Epidermal melanocyte (primary cell): ENCODE measurements around the gene RNU6-8.

Source experiments
- DNase-seq: peaks from one replicate; pipeline ENCODE4 v3.0.0; 2011; ENCODE audit warnings: low spot score; ENCODE audit not compliant: insufficient read length

Gene RNU6-8

DNA sequence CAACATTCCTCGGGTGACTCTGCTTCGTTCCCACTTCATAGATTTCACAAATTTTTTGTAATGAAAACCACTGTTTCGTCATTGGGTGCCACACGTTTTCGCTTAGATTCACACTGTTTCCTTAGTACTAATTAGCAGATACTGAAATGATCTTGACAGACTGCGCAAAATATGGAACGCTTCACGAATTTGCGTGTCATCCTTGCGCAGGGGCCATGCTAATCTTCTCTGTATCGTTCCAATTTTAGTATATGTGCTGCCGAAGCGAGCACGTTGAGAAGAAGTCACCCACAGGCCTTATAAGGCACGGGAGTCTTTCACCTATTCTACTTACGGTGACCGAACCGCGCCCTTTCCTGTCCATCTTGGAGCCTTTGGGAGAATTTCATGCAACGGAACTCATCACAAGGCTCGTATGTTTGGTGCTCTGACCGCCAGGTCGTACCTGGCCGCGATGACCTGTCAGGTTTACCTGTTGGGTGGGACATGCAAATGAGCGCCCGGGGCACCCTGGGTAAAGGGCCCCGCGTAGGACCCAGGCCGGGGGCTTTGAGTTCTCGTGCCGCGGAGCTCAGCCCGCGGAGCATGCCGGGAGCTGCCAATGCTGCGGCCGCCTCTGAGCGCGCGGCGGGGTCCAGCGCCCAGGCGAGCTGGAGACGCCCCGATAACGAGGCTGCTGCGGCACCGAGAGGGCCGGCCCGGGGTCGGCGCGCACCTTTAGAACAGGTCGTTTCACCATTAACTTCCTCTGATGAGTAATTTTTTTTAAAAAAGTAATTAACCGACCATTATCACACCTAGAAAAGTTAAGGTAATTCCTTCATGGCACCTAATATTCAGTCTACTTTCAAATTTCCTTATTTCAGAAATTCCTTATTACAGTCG lies at the start of gene RNU6-8:
TSS of gene RNU6-8 (minus strand) at position 272 of the 885 bp plus-strand sequence.
- no peak for DNase-seq

DNA sequence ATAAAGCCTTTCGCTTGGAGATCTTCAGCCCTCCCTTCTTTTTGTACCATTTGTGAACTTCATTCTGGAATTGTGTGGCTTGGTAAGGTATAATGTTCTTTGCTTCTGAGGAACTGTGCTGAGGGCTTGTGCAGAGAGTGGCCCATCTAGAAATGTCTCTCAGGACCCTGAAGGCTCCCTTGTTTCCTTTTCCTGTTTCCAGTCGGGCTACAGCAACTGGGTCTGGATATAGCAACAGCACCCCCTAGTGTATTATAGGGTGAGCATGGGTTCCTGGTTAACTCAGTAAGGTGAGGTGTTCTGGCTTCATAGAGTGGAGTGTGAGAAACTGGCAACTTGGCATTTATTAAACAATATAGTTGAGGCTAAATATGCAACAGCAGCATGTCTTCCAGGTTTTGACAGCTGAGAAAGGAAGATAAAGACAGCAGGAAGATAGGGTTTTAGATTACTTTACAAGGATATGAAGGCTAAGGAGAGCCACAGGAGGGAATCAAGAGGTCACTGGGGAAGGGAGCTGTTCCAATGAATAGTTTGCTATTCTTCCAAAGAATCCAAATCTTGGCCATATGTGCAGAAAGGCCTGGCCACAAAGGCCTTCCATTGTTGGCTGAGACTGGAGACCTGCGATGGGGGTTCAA lies 49.1 kb upstream of the RNU6-8 start:
- peak; percentile 49 for DNase-seq

DNA sequence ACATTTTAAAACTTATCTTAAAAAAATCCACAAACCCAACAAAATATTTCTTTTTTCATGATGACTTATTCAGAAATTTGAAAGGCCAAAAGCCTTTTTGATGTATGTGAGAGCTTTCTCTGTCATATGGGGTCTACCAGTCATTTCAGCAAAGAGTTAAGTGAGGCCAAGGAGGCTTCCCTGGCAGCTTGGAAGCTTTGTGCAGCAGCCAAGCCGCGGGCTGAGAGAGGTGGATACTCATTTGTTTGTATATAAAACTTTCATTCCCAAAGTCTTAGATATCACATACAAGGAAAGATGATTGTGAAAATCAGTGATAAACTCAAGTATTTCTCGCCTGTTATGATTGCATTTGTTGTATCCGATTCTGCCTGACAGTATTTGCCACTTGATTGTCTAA lies 48.5 kb upstream of the RNU6-8 start:
- no peak for DNase-seq

DNA sequence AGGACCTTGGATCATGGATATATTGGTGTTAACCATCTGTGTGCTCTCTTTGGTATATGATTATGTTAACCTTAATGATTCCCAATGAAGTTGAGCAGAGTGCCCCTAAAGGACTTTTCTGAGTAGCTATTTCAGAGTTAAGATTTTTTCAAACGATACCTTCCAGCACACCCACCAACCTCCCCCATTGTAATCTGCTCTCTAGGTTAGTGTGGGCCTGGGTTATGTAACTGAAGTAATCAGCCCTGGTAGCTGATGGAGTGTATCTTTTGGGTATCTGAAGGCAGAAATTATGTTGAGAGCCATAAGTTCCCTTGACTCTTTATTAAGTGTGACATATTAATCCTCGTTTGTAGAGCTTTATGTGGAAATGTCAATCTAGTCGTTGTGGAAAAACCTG lies 47.6 kb upstream of the RNU6-8 start:
- DNase-seq, result no peak

DNA sequence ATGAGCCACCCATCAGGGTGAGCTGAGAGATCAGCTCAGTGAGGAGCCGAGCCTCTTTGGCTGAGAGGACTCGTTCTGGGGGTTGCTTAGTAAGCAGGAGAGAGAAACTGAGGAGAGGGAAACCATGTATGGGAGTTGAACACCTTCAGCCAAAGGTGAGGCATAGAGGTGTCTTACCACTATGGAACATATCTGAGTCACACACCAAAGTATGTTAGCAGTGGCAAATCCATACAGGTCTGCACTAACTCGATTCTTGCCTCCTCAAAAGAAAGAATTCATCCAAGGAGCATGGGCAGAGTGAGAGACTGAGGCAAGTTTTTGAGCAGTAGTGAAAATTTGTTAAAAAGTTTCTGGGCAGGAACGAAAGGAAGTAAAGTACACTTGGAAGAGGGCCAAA lies 46.7 kb upstream of the RNU6-8 start:
- no peak for DNase-seq

DNA sequence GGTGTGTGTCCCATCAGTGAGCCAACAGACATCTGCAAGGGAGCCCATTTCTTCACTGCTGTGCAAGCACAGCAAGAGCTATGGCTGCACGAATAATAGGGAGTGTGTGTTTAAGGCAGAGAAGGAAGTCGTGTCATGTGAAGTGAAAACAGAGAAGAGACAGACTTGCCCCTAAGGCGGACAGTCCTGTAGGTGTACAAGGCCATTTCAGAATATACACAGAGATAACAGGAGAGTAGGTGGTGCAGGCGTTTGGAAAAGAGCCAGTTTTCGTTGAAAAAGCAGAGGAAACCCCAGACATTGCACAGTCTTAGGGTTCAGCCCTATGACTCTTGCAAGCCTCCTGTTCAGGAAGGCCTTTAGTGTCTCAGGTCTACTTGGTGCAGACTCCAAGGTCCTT lies 46.3 kb upstream of the RNU6-8 start:
- DNase-seq, result no peak

DNA sequence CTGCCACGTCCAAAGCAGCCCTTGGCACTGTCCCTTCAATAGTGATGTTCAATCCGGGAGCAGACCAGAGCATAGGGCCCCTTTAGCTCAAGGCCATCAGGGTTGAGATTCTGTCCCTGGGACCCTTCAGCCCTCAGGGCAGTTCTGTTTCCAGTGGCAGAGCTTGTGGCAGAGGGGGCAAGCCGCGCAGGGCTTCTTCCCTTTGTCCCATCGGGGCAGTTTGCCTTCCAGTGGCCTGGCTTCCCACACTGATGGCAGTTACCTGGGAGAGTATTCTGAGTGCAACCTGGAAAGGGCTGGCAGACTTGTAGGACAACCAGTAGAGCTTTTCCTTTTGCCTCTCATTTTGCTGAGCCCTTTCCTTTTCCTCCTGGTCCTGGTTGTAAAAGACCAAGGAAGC lies 43.7 kb upstream of the RNU6-8 start:
- no peak for DNase-seq

DNA sequence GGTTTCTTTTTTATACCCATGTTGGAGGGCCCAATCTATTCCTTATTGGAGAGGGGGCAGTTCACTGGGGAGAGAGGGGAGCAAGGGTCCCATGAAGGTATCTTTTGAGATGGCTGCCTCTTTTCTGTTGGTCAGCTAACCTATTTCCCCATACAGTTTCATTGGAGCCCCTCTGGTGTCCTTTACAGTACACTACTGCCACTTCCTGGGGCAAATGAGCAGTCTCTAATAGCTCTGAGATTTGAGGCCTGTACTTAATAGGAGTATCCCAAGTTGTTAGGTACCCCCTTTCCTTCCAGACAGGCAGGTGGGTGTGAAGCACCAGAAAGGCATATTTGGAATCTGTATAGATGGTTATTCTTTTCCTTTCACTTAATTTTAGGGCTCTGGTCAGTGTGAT lies 41.3 kb upstream of the RNU6-8 start:
- no peak for DNase-seq

DNA sequence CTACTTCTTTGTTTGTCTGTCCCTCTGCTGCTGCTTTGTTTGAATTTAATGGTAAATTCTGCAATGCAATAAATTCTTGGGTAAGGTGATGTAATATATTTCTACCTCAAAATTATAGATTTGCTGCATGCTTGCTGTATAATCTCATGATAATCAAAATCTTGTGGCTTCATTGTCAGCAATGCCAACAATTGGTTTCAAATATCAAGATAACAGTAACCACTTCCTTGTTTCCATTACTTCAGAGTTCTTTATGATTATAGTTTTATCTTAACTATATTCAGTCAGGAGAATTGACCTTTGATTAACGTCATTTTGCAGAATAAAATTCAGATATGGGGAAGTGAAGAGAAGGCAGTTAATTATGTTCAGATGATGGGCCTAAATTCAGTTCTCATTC lies 30.2 kb upstream of the RNU6-8 start:
- no peak for DNase-seq

DNA sequence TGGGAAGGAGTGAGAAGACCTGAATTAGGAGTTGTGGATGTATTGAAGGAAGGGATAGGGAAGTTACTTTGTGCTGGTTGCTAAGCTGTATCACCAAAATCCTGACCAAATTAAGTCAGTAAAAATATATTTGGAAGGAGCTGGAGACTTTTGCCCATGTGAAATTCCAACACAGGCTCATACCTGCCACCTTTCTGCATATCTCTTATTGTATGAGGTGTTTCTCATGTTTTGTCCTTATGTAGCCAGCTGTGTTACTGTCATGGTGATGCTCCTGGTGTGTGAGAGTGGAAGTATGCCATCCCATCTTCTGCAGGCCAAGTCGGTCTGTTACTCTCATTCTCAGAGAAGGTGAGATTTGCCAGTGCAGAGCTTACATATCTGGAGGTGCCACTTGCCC lies 29.4 kb upstream of the RNU6-8 start:
- DNase-seq, result no peak

DNA sequence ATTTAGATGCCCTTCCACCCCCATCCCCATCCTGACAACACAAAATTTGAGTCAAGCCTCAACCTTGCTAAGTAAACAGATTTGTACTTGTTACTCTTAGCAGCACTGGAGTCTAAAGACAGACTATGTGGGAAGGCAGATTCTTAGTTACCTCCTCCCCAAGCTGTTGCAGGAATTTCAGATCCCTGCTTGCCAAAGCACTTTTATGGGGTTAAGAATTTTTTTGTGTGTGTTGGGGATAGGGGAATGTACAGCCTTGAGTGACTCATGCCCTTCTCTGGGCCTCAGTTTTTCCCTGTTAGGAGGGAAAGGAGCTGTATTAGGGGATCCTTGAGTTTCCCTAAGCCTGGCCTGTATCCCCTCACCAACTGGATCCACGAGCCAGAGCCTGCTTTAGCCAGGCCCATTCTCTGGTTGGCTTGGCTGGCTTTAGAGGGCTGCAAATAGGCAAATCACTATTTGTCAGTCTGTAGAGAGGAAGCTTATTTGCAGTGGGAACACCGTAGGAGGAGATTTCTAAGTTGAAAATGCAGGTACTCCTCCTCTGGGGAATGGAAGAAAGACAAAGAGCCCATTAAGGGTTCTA lies 27.7 kb upstream of the RNU6-8 start:
- DNase-seq, result peak; percentile 33

DNA sequence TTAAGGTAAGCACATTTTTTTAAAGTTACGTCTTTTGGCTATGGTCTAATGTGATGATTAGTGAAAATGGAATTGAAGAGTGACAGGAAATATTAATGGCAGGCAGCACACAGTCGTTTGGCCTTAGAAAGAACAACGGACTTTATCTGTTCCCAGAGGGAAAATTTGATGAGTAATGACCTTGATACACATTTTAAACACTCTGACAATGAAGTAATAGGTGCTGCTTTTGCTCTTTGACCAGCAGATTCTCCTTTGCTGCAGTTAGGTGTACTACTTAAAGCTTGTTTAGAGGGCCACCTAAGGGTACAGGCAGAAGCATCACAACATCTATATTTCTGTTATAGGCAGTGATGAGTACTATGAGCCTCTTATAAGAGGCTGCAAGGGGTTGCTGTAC lies 27.1 kb upstream of the RNU6-8 start:
- DNase-seq, result no peak

DNA sequence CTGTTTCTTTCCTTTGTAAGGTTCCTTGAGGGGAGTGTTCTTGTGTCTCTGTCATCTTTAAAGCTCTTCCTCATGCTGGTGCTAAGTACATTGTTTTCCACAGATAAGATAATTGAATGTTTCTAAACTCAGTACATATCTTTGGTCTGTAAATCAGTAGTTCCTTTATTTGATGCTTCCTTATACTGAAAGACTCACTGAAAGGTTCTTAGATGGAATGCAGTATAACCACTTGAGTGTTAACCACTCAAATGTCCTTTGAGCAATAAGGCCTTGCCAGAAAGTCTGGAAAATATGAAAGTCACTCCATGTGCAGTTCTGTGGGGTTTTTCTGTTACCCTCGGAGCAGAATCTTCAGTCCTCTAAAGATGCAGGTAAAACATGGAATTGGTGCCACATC lies 23.0 kb upstream of the RNU6-8 start:
- DNase-seq, result no peak

DNA sequence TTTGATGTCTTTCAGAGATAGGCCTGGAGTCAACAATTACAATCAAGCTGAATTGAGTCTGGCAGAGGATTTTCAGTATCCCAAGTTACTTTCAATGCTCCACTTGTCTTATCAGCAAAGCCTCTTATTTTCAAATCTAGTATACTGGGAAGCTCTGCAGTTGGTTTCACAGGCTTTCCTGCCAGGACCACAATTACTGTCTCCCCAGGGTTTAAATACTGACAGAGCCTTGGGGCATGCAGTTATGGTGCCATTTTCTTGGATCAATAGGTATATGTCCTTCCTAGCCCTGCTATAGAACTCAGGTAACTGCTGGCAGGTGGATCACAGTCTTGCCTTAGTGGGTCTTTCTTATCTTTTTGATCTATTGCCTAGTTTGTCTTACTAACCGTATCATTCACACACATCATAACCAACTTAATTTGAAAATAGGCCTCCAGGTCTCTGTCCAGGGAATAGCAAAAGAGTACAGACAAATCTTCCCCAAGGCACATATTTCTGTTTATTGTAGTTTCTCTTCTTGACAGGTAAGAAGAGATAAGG lies 22.4 kb upstream of the RNU6-8 start:
- no peak for DNase-seq

DNA sequence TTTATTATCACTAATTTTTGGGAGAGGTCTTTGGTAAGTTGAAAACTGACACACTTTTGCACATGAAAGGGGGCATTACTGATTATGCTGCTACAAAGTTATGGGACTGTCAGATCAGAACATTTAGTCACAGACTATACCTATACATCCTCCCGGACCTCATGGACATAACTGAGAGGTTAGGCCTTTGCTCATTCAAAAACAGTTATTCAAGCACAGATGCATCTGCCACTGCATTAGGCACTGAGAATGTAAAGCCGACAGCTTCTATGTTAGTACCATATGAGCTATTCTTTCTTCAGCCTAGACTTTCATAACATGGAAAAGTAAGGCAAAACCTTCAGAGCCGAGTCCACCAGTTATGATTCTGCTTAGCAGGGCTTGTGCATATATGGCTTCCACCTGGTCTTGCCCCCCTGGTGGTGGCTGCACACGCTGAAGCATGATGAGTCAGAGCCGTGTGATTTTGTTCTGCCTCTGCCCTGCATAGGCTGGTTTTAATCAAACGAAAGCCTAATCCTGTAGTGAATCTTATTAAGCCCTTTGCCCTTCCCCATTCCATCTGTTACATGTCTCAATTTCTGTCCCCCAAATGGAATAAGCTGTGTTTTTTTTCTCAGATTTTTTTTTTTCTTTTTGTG lies 21.8 kb upstream of the RNU6-8 start:
- no peak for DNase-seq

DNA sequence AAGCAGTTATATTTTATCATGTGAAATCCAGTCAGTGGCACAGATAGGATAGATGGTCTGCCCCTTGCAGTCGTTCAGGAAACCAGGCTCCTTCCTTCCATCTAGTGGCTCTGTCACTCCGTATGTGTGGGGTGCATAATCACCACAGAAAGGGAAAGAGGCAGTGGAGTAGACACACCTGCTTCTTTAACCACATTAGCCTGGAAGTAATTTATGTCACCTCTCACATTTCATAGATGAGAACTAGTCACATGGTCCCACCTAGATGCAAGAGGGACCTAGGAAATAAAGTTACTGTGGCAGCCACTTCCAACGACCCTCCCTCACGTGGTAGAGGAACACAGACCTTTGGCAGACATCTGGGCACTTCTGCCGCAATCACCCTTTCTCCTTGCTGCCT lies 14.2 kb upstream of the RNU6-8 start:
- DNase-seq, result no peak

DNA sequence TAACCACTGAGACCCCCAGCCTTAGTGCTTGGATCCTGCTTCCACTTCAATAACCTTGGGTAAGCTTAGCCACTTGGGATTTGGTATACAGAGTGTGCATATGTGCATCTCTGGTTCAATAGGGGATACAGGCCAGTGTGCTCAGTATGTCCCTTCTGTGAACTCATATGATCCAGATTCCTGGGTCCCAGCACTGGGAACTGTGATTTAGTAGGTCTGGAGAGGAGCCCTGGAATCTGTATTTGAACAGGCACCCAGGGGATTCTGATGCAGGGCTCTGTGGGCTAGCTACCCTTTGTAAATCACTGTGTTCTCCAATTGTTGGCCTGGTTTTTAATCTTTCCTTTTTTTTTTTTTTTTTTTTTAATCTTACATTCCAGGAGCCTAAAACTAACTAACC lies 9.8 kb upstream of the RNU6-8 start:
- DNase-seq, result no peak

DNA sequence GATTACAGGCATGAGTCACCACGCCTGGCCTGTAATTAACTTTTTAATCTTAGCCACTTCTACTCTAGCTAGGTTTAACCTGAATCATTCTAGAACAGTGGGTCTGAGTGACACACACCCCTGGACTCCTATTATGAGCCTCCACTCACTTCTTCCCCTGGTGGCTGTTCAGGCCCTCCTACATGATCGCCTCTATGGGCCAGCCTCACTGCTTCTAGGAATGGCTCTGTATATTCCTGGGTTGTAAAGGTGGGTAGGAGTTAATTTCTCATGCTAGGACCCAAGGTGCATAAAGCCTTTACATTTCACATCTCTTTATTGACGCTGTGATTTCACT lies 8.0 kb upstream of the RNU6-8 start:
- no peak for DNase-seq

DNA sequence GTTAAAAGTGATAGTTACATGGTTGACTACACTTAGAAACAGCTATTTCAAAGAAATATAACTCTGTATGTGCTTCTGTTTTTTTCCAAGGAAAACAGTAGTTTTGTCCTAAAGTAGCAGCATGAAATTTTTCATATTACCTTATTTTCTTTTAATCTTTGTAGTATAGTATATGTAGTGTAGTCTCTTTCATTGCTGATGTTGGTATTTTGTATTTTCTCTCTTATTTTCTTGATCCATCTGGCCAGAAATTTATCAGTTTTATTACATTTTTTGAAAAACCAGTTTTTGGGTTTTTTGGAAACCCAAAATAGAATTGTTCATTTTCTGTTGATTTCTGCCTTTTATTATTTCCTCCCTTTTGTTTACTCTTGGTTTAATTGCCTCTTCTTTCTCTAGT lies 6.4 kb upstream of the RNU6-8 start:
- no peak for DNase-seq

DNA sequence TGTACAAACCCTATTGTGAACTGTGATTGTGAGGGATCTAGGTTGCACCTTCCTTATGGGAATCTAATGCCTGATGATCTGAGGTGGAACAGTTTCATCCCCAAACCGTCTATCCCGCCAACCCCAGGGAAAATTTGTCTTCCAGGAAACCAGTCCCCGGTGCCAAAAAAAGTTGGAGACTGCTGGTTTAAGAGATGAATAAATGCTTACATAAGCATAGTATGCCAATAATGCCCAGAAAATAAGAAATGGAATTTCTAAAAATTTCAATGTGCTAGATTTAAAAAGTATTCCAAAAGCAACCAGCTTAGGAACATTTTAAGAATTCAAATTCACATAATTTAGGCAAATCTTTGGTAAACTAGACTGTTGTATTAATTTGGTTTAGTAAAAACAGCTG lies 5.4 kb upstream of the RNU6-8 start:
- no peak for DNase-seq

DNA sequence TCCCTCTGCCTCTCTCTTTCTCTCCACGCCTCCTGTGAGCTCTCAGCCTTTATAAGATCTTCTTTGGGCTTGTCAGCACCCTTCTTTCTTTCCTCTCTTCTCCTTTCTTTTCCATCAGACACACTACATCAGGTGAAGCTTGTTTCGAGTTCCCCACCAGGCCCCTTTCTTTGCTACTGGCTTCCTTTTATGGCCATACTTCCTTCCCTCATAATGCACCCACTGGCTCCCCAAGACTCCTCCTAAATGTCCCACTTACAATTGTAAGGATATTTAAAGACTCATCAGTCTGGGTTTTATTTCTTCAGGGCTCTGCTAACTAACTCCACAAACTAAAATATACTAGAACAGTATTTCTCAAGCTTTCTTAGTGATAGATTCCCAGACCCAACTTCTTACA lies 3.5 kb upstream of the RNU6-8 start:
- no peak for DNase-seq

DNA sequence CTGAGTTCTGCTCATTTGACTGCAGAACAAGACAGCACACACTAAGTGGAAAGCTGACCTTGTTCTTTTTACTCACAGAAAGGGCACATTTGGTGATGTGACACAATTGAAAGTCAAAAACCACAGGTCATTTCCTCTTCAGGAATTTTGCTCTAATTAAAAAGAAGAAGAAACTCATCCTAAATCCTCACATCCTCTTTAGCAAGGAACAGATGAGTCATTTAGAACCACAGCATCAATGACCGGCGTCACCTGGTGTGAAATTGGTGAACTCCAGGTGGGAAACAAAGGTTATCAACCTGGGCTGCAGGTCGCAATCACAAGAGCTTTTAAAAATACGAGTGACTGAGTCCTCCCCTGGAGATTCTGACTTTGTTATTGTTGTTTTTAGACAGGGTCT lies 2.9 kb upstream of the RNU6-8 start:
- DNase-seq, result no peak
